HG02642 (cell line): ENCODE measurements around the gene NEUROG3.

Source experiments
- ATAC-seq: cut with Tn5 transposase; IDR thresholded peaks from one replicate; pipeline ENCODE4 v1.9.1; 2021; ENCODE audit warnings: mild to moderate bottlenecking; ENCODE audit not compliant: unreplicated experiment, poor library complexity

The NEUROG3 gene, protein sequence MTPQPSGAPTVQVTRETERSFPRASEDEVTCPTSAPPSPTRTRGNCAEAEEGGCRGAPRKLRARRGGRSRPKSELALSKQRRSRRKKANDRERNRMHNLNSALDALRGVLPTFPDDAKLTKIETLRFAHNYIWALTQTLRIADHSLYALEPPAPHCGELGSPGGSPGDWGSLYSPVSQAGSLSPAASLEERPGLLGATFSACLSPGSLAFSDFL

DNA sequence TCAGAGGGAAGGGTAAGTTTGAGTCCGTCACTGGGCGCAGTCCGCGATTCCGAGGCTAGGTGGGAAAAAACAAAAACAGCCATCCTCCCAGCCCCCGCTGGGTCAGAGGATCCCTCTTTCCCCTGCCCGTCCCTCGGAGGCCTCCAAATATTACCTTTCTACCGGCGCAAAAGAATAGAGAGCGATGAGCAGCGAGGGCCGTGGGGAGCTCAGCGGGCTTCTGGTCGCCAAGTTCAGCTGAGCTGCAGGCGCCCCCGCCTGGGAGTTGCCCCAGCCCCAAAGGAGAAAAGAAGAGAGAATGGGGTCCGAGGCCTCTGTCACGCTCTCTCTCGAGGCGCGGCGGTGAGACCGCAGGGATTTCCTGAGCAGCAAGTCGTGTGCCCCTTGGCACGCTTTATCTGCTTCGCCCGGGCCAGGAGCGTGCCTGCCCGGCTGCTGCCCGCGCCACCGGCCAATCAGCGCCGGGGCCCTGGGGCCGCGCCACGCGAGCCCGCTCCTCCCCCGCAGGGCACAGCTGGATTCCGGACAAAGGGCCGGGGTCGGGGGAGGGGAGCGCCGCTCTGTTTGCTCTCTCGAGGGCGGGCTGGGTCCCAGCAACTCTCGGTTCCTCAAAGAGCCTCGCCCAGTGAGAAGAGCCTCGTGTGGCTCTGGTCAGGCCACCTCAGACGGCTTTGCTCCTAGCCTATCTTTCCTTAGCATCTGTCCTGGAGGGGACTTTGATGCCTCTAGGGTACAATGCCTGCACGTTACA is at the start of gene NEUROG3:
Gene NEUROG3, minus strand, starts transcription at position 367 of the 751 bp plus-strand sequence. CDS start 379 bp downstream, outside the sequence.
- ATAC-seq: no peak

DNA sequence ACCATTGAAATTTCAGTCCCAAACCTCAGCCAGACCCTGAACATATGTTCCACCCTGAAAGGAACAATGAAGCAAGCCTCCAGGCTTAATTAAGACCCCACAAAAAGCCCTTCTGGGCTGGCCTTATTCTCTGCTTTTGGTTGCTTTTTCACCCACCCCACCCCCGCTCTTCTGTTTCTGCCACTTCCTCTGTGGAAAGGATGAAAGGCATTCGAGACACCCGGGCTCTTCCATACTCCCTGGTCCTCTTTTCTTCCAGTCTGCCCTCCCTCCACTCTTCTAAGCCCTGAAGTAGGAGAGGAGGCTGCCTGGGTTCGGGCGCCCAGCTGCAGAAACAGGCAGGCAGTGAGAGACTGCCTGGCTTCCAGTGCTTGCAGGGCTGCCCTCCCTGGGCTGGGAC is 47.4 kb upstream of the NEUROG3 start:
- ATAC-seq: no peak

DNA sequence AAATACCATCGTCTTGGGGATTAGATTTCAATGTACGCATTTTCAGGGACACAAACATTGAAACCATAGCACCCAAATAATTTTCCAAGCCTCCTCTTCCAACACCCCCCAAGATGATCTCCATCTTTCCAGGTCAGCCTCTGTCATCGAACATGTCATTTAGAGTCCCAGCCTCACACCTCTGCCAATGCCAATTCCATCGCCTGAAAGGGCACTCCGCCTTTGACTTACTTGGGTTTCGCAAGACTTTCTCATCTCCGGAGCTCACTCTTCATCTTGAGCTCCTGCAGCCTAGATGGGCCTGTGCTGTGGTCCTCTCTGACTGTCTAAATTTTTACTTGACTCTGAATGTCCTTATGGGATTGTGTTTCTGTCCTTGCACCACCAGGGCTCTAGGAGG is 46.4 kb upstream of the NEUROG3 start:
- no peak for ATAC-seq

DNA sequence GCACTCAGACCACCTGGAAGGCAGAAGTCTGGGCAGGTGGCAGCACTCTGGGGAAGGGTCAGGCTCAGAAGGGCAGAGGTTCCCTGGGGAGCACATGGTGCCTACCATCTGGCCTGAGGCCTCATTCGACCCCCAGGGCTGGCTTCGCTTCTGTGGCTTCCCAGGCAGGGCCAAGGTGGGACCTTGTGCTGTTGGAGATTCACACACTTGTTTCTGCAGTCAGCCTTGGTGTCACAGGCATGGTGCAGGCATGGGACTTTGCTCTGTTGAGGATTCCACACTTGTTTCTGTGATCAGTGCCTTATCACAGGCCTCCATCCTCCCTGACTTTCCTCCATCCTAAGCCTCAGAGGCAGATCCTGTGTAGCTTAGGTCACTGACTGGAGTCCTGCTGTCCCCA is 45.5 kb upstream of the NEUROG3 start:
- ATAC-seq: no peak

DNA sequence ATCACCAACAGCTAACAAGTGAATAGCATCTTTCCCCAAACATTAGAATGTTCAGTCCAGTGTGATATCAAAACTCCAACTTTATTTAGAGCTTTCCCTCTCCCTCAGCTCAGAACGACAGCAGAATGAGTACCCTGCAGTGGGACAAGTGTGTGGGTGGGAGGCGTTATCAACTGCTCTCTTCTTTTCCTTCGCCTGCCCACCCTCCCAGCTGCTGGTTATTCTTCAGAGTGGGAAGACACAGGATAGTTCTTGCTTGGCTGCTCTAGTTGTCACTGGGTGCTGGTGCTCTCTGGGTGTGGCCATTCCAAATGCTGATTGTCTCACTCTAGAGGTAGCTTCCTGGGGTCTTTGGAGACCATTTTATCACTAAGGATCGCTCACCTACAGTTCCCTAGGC is 43.1 kb upstream of the NEUROG3 start:
- no peak for ATAC-seq

DNA sequence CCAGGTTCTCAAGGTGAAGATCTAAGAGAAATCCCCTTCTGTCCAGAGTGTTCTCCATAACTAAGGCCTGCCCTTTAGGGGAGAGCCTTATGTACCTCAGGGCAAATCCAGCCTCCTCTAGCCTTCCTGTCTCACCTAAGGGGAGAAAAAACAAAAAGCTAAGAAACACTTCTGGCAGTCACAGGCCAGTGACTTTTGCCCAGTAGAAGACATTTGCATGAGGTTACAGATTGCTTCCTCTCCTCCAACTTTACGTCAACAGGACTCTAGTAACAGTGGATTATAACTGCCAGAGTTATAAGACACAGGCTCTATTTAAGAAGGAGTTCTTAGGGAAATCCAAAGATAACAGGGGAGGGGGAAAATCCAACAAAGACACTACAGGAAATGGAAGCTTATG is 40.9 kb upstream of the NEUROG3 start:
- ATAC-seq: no peak

DNA sequence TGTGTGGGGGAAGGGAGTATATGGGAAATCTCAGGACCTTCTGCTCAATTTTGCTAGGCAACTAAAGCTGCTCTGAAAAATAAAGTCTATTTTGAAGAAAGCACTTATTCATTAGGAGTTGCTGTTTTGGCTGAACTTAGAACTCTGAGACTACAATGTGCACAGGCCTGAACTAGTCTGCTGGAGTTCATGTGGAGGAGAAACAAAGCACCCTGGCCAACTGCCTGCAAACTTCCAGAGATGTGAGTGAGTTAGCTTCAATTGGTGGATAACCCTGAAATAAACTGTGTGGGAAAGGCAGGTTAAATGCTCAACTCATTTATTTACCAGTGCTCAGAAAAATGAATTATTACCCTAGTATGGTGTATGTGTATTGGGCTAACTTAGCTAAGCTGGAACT is 39.5 kb upstream of the NEUROG3 start:
- no peak for ATAC-seq

DNA sequence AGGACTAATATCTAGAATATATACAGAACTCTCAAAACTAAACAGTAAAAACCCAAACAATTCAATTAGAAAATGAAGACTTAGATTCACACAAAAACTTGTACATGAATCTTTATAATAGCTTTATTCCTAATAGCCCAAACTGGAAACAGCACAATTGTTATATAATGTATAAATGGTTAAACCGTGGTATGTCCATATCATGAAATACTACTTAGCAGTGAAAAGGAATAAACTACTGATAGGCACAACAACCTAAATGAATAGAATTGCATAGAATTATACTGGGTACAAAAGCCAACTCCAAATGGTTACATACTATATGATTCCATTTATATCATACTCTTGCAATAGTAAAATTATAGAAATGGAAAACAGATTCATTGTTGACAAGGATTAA is 35.9 kb upstream of the NEUROG3 start:
- ATAC-seq: no peak

DNA sequence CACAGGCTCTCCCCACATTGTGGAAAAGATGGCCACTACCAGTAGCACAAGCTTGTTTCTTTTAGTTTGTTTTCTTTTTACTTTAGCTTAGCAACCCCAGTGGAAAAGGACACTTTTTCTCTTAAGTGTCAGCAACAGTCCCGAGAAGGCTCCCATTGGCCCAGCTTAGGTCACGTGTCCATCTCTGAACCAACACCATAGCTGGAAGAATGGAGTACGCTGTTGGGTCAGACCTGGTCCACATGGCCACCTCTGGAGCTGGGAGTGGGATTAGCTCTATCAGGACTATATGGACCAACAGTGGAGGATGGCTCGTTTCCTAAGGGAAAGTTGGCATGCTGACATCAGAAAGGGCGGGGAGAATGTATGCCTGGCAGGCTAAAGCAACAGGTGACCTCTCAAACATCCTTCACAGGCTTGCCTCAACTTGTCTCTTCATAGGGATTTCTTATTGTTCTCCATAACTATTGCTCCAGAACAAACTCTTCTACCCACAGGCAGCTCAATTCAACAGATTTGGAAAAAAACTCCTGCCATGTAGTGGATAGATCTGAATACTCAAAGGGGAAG is 27.6 kb upstream of the NEUROG3 start:
- ATAC-seq: no peak

DNA sequence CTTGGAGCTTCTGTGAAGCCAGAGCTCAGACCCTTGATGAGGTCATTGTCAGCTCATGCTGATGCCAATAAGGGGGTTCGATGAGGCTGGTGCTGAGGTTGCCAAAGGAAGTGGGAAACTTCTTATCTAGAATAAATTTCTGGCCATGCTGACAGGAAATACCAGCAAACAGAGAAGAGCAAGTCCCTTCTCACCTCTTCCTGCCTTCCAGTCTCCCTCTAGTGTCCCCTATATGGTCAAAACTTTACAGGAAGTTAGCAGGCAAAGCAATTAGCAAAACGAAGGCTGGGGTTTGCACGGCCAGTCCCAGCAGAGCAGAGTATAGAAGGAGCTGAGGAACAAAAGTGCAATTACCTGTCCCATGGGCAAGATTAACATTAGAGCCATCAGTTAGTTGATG is 15.1 kb upstream of the NEUROG3 start:
- no peak for ATAC-seq

DNA sequence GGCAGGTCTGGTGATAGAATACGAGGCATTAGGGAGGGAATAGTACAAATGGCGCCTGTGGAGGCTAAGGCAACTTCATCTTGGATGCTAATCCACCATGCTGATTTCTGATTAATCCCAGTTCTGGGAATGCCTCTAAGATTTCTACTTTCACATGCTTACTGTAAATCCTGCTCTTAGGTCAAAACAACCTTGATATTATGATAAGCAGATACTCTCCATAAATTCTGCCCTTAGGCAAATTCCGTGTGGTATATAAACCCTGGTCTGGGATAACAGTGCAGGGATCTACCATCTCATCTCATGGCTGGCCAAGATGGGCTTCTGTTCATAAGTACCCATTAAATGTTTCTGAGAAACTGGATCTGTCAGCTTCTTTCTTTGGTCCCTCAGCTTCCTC is 11.4 kb upstream of the NEUROG3 start:
- ATAC-seq: no peak

DNA sequence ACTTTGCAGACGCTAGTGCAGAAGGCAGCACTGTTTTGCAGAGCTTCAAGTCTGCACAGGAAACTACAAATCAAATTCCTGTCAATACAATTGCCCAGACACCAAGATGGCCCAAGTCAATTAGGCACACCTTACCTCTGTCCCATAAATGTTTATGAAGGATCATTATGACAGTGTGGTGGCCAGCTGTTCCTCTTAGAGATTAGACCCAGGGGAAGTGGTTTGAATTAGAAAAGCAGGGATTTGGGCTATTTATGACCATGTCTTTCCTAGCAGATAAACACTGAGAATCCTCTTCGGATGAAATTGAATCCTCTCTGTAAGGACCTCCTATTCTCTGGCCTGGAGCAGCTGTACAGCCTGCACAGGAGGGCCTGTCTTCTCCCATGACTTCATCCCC is 9.9 kb upstream of the NEUROG3 start:
- ATAC-seq: no peak

DNA sequence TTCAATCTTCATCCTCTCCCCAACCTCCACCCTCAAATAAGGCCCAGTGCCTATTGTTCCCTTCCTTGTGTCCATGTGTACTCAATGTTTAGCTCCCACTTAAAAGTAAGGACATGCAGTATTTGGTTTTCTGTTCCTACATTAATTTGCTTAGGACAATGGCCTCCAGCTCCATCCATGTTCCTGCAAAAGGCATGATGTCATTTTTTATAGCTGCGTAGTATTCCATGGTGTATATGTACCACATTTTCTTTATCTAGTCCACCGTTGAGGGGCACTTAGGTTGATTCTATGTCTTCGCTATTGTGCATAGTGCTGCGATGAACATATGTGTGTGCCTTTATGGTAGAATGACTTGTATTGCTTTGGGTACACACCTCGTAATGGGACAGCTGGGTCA is 7.2 kb upstream of the NEUROG3 start:
- ATAC-seq: no peak

DNA sequence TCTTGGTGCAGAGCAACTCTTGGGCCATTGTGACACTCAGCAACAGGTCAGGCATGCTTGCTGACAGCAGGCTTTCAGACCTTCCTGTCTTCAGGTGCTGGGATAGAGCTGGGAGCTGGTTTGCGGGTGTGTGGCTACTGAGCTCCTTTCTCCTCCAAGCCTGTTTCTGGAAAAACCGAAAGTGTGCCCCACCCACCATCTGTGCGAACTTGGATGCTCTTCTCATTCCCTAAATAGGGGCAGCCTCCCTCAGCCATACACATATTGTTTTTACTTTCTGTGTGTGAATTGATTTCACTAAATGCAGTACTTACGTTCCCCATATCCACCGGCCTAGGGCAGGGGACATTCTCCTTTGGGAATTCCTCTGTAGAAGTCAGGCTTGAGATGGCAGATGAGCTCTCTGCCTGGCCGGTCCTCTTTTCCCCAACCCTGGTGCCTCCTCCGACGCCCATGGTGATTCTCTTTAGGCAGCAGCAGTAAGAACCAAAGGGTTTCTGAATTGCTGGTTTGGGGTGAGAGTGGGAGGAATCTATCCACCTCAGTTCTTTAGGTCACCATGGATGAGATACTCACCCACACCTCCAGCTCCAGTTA is 6.3 kb upstream of the NEUROG3 start:
- no peak for ATAC-seq

DNA sequence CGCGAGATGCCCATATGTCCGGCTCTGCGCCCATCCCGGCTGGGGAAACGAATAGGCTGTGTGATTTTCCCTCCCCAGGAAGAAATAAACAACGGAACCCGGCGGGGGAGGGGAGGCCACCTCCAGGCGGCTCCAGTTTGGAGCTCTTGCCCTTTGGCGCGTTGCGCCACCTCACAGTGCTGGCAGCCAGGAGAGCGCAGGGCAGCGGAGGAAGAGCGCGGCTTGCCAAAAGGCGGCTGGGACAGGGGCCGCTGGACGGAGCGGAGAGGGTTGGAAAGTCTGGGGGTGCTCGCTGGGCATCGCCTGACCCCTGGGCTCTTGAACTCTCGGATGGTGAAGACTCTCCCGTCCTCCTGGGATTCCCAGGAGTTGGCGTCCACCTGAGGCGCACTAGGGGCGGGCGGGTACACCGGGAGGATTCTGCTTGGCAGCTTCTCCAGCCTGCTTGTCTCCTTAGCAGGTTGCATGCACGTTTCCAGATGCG is 5.3 kb upstream of the NEUROG3 start:
- ATAC-seq: no peak

DNA sequence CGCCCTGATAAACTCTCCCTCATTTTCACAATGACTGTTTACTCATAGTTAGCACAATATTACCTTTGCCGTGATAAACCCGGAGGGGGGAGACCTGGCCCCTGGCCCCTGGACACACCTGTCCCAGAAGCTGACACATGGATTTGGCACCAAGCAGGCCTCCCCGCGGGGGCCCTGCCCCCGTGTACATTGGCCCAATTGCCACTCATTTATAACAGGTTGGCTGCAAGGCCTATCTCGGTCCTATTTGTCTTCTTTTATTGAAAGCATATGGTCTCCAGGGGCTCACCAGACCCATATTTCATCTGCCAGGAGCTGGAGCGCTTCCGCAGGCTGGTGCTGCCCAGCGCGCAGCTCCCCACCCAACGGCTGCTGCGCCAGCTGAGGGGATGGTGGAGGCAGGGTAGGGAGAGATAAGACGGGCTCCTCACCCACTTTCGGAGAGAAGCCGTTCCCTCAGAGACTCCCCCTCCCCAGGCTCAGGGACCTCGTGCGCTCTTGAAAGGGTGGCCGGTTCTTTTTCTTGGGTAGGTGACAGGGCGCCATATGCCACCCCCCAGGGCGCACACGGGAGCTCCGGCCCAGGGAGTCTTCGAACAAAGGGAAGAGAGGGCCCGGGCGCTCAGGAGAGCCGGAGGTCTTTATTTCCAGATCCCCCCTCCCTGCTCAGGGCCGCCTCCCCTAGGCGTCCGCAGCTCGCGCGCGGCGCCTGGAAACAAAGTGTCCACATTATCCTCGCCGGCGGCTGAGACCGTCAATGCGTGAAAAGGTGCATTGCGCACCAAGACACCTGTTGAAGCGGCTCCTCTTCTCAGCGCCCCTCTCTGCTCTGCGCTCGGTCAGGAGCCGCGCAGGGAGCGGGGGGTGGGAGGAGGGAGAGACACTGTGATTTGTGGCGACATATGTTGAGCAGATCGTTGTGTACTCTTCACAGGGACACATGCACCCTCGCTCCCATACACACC is 4.3 kb upstream of the NEUROG3 start:
- no peak for ATAC-seq

DNA sequence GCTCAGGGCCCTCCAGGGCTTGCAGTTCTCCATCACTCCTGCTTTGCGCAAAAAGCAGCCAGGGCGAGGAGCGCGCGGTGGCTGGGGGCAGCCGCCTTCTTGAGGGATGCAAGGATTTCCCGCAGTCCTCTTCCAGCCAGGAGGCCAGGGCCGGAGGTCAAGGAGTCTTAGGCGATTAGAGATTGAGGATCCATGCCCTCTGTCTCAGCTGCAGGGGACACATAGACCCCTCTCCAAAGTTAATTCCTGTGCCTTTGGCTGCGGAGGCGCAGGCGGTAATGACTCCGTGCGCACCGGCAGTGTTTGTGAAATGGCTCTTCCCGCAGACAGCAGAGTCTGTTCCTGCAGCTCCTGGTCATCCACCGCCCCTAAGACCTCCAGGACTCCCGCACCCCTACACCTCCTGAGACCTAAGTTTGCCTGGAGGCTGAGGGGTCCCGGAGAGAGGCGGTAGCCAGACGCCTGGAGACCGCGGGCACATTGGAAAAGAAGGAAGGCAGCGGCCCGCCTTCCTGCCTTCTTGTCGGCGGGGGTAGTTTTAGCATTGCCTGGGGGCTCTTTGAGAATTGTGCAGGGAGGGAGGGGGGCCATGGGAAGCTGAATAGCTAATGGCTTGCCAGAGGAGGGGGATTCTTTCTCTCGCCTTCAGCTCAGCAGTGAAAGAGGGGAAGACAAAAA is 3.3 kb upstream of the NEUROG3 start:
- ATAC-seq: no peak

DNA sequence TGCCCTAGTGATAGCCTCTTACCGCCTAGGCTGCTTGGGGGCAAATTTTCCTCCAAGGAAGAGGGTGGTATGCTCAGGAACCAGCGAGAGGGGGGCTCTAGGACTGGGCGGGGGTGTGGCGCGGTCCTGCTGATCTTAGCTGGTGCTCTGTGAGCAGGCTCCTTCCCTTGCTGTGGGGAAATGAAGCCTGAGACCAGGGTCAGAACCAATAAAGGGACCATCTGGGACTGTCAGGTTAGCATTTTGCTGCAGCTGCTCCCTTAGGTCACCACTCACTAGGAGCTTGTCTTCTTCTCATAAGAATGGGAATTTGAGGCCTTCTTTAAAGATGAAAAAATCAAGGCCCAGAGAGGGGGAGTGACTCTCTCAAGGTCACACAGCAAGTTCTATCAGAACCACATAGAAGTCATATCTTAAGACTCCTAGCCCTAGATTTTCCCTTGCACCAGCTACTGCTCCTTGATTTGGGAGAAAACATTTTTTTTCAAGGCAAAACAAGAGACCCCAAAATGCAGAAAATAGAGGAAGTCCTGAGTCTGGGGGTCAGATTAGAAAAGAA is 2.0 kb upstream of the NEUROG3 start:
- ATAC-seq: no peak

DNA sequence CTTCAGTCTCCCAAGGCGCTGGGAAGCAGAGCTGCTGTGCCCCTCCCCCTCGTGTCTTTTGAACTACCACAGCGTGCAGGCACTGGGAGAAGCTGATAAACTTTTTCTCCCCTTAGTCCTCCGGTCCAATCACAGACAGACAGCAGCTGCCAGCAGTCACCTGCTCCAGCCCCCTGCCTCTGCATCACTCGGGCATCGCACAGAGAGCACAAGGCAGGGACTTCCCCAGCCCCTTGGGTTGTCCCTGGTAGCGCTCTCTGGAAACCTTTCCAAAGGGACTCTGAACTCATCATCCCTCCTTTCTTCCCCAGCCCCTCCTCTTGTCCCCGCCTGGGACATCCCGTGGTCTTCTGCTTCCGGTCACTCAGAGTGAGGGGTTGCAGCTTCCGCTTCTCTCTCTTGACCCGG is 1.4 kb upstream of the NEUROG3 start:
- no peak for ATAC-seq
